HG03460 (cell line): ENCODE measurements around the gene NAPA.
A peak's percentile ranks its signal among the peaks of the same experiment; 100 is the strongest.
"Not testable (repeated sequence)": the region's sequence is repeated elsewhere in the genome, so short reads cannot be mapped to it uniquely, and the experiment has no call there.

Experiments
- ATAC-seq: cut with Tn5 transposase; IDR thresholded peaks from one replicate; pipeline ENCODE4 v1.9.1; 2021; ENCODE audit not compliant: unreplicated experiment

The NAPA gene

GRCh38 chr19:47487551-47488515 is 27.0 kb downstream of the NAPA start:
- ATAC-seq: no peak

GRCh38 chr19:47486900-47487299 is 28.0 kb downstream of the NAPA start:
- no peak for ATAC-seq

- not testable (repeated sequence) for ATAC-seq
Measured at GRCh38 chr19:47486220-47486619, 28.6 kb downstream of the NAPA start.

GRCh38 chr19:47485210-47485609 is 29.7 kb downstream of the NAPA start:
- no peak for ATAC-seq

GRCh38 chr19:47483800-47484690 is 30.8 kb downstream of the NAPA start, which contains the start of gene KPTN:
TSS of gene KPTN (minus strand) at chr19:47484219. CDS start at chr19:47484160, 59 bp downstream.
- ATAC-seq: peak; percentile 65

- ATAC-seq: no peak
Measured at GRCh38 chr19:47483200-47483599, 31.7 kb downstream of the NAPA start.

- ATAC-seq: no peak
Measured at GRCh38 chr19:47481460-47482052, 33.3 kb downstream of the NAPA start.

- ATAC-seq: no peak
Measured at GRCh38 chr19:47480658-47481057, 34.2 kb downstream of the NAPA start.

GRCh38 chr19:47479701-47480503 is 35.0 kb downstream of the NAPA start:
- ATAC-seq: no peak

GRCh38 chr19:47476438-47476972 is 38.4 kb downstream of the NAPA start:
- no peak for ATAC-seq

GRCh38 chr19:47475465-47475864 is 39.4 kb downstream of the NAPA start:
- ATAC-seq: no peak

- ATAC-seq: no peak
Measured at GRCh38 chr19:47473336-47473735, 41.5 kb downstream of the NAPA start.

GRCh38 chr19:47471733-47472457 is 43.0 kb downstream of the NAPA start, which contains the start of gene SLC8A2:
TSS of gene SLC8A2 (minus strand) at chr19:47471893. CDS start at chr19:47466403, 5,490 bp downstream.
- no peak for ATAC-seq

GRCh38 chr19:47471381-47471732 is 43.5 kb downstream of the NAPA start:
- no peak for ATAC-seq

- ATAC-seq: no peak
Measured at GRCh38 chr19:47470447-47471195, 44.2 kb downstream of the NAPA start.

- no peak for ATAC-seq
Measured at GRCh38 chr19:47469719-47470118, 45.1 kb downstream of the NAPA start.

GRCh38 chr19:47469363-47469700 is 45.5 kb downstream of the NAPA start:
- no peak for ATAC-seq

- no peak for ATAC-seq
Measured at GRCh38 chr19:47467914-47468313, 46.9 kb downstream of the NAPA start.

GRCh38 chr19:47465957-47466356 is 48.9 kb downstream of the NAPA start:
- ATAC-seq: no peak
